Common myeloid progenitor, CD34-positive (primary cell): ENCODE data around the gene GCLM.

Experiments used
- CTCF ChIA-PET: fragments of 350-600 bp; sonication (Branson Sonifier 250); formaldehyde crosslinking; loops from one replicate; lab custom pipeline; 2021; ENCODE audit warnings: antibody characterized with exemption; lab: Charles Lee
- POLR2A ChIA-PET: fragments of 350-600 bp; sonication (Branson Sonifier 250); formaldehyde crosslinking; loops from one replicate; lab custom pipeline; 2021; ENCODE audit warnings: antibody characterized with exemption; lab: Charles Lee
- DNase-seq, 3 donors: peaks; one replicate each; pipeline versions ENCODE4 v3.0.0 to v3.0.0-alpha.2; 2013
- H3K27ac ChIP-seq, 2 experiments: 1 replicate in 1 of 2; 2 replicates in 1 of 2; pipeline ENCODE4 v1.7.0; 2013; ENCODE audit warnings: inconsistent platforms in 2 of 2, low read length in 2 of 2, mild to moderate bottlenecking in 2 of 2, low read depth in 1 of 2, moderate library complexity in 1 of 2; ENCODE audit not compliant: severe bottlenecking in 2 of 2, insufficient read depth in 1 of 2, poor library complexity in 1 of 2
- H3K27me3 ChIP-seq, 5 experiments: replicated peaks in 2 of 5; 1 replicate in 3 of 5; 2 replicates in 2 of 5; pipeline versions ENCODE4 v1.6.1 to v1.7.0; 2013; ENCODE audit warnings: low read length in 4 of 5, mild to moderate bottlenecking in 2 of 5, moderate library complexity in 2 of 5, inconsistent platforms in 1 of 5; ENCODE audit not compliant: insufficient read depth in 5 of 5, control insufficient read depth in 4 of 5
- H3K36me3 ChIP-seq, 4 experiments: 1 replicate in 2 of 4; 2 replicates in 2 of 4; pipeline versions ENCODE4 v1.6.1 to v1.7.0; 2013; ENCODE audit warnings: low read length in 3 of 4, control low read depth in 1 of 4, mild to moderate bottlenecking in 1 of 4; ENCODE audit not compliant: control insufficient read depth in 4 of 4, insufficient read depth in 4 of 4
- H3K4me1 ChIP-seq, 4 experiments: 1 replicate in 3 of 4; 2 replicates in 1 of 4; pipeline versions ENCODE4 v1.6.1 to v1.7.1; 2013; ENCODE audit warnings: low read length in 3 of 4, mild to moderate bottlenecking in 3 of 4, control low read depth in 1 of 4, inconsistent platforms in 1 of 4, moderate library complexity in 1 of 4; ENCODE audit not compliant: control insufficient read depth in 4 of 4, insufficient read depth in 4 of 4; ENCODE audit errors: control extremely low read depth in 1 of 4
- H3K4me3 ChIP-seq, 7 experiments: 1 replicate in 4 of 7; 2 replicates in 3 of 7; pipeline versions ENCODE4 v1.5.1 to v1.7.0; 2013; ENCODE audit warnings: mild to moderate bottlenecking in 7 of 7, low read length in 6 of 7, moderate library complexity in 6 of 7, inconsistent platforms in 2 of 7, low read depth in 2 of 7, control low read depth in 1 of 7; ENCODE audit not compliant: insufficient read depth in 4 of 7, control insufficient read depth in 1 of 7; ENCODE audit errors: extremely low read depth in 1 of 7
- H3K9me3 ChIP-seq, 5 experiments: 1 replicate in 4 of 5; 2 replicates in 1 of 5; pipeline versions ENCODE4 v1.6.1 to v1.7.1; 2013; ENCODE audit warnings: low read length in 4 of 5, mild to moderate bottlenecking in 2 of 5, inconsistent platforms in 1 of 5, low read depth in 1 of 5, moderate library complexity in 1 of 5; ENCODE audit not compliant: control insufficient read depth in 4 of 5, insufficient read depth in 2 of 5; ENCODE audit errors: control extremely low read depth in 1 of 5
- WGBS: methylation state at CpG from one replicate; pipeline ENCODE4 v1.1.5; 2013; ENCODE audit not compliant: insufficient coverage; 5-methylcytosine and 5-hydroxymethylcytosine counted together

GCLM gene

DNA sequence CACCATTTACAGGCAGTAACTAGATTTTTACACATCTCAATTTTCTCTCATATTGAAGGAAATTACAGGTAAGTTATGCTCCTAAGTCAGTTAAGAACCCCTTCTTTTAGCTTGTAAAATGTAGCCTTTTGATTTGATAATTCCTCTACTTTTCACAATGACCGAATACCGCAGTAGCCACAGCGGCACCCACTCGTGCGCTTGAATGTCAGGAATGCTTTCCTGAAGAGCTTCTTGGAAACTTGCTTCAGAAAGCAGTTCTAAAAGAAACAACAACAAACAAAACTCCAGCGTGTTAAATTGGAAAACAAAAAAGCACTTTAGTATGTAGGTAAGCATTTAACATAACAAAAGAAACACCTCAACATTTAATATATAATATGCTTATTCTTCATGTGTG is 20.3 kb downstream of the GCLM start:
- Histone ChIP-seq H3K9me3 (no peaks in the 10 kb centered on the region), H3K4me3 (no peak overlapping the region), H3K36me3 (peaks cover 2 to 10% (median 6%) of the 10 kb centered on the region in 4 experiments), H3K27me3 (no peaks in the 10 kb centered on the region), H3K4me1 (no peaks in the 10 kb centered on the region), H3K27ac (no peak overlapping the region)
- ChIA-PET POLR2A (no interaction called here), CTCF (no interaction called here)
- no peak for DNase-seq
- no CpG with 5 or more reads among the region's 6 CpGs for WGBS

DNA sequence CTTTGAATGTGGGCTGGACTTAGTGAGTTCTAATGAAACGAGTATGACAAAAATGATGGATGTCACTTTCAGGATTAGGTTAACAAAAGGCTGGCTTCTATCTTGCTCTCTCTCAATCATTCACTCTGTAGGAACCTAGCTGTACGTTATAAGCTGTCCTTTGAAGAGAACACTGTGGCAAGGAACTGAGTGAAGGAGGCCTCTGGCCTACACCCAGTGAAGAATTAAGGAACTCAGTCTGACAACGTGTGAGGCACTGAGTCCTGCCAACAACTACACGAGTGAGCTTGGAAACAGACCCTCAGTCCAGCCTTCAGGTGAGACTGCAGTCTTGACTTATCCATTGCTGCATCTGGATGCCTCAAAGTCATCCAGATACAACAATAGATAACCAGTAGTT is 27.0 kb downstream of the GCLM start:
- Histone ChIP-seq H3K4me1 (peaks cover 4 to 22% (median 13%) of the 10 kb centered on the region in 4 experiments), H3K36me3 (peaks cover 0 to 5% (median 3%) of the 10 kb centered on the region in 4 experiments), H3K4me3 (no peak overlapping the region), H3K27ac (no peak overlapping the region), H3K9me3 (no peaks in the 10 kb centered on the region), H3K27me3 (no peaks in the 10 kb centered on the region)
- CTCF ChIA-PET, result interaction anchor here (0.6 to 2.4 kb wide), 3 partner anchors 11 to 68 kb away, joined by 4 to 5 read pairs (median 4); partner anchors contain the start of gene GCLM
- DNase-seq, result no peak
- WGBS, result 85% methylated on average over 4 of the region's 4 CpGs
- POLR2A ChIA-PET, result no interaction called here

DNA sequence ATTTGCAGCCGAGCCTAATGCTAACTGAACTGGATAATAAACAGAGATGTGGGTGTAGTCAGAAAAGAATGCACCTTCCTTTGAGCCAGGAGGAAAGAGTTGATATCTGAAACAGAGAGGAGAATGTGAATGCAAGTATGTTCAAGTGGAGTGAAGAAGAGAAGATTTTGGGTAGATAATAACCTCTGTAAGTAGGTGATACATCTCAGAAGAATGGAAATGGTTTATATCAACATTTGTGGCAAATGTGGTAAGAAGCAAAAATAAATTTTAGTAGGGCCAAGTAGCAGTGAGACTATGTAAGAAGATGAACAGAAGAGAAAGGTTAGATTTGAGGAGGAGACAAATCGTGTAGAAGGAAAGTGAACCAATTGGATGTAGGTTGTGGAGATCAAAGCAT is 28.5 kb downstream of the GCLM start:
- H3K27me3 ChIP-seq, result no peaks in the 10 kb centered on the region
- peaks cover 10 to 34% (median 20%) of the 10 kb centered on the region in 4 experiments for H3K4me1 ChIP-seq
- DNase-seq, result no peak
- H3K36me3 ChIP-seq, result peaks cover 6 to 19% (median 13%) of the 10 kb centered on the region in 4 experiments
- no peak overlapping the region for H3K27ac ChIP-seq
- H3K9me3 ChIP-seq, result no peaks in the 10 kb centered on the region
- ChIA-PET CTCF (no interaction called here), POLR2A (no interaction called here)
- H3K4me3 ChIP-seq, result no peak overlapping the region
- 93% methylated on average over 1 of the region's 2 CpGs for WGBS

DNA sequence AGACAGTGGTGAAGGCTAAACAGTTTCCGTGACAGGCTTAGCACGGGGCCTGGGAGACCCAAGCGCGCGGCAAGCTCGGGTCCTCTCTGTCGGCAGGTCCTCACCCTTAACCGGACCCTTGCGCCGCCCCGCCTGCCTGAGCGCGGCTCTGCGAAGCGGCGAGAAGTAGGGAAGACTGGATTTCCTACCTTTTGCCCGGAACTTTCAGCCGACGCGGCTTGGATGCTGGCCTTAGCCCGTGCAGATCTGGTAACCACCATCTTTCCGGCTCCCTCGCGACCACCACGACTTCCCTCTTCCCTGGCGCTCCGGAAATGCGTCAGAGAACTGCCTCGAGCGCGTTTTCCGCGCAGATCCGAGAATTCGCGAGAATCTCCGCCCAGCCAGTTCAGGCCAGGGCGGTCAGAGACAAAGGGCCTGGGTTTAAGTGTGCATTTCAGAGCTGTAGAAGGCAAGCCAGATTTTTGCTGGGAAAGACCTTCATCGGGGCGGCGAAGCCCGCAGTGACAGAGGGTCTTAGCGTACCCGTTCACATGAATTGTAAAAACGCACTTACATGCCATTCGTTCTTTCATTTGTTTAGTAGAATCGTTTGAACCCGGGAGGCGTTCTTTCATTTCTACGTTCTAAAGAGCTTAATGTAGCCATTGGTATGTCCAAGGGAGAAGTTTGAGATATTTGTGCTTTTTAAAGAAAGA is 30.2 kb downstream of the GCLM start, which contains the start of gene DNTTIP2:
TSS of gene DNTTIP2 (minus strand) at position 318 of the 698 bp plus-strand sequence. CDS start at position 260, 58 bp downstream.
- Histone ChIP-seq H3K4me3 (peak within 1 kb of the TSS; percentile 91 to 99 (median 95)), H3K27ac (peak within 1 kb of the TSS; percentile 98 to 99), H3K4me1 (peaks cover 10 to 34% (median 20%) of the 10 kb centered on the region in 4 experiments), H3K27me3 (no peaks in the 10 kb centered on the region), H3K36me3 (peaks cover 6 to 35% (median 23%) of the 10 kb centered on the region in 4 experiments), H3K9me3 (no peaks in the 10 kb centered on the region)
- DNase-seq, result peak; percentile 95 to 96 (median 96)
- ChIA-PET POLR2A (interaction anchor here (0.5 to 1.3 kb wide), 4 partner anchors 26 to 512 kb away, joined by 3 to 6 read pairs (median 3); partner anchors contain the start of gene GCLM), CTCF (interaction anchor here (1.0 to 1.7 kb wide), 7 partner anchors 9 to 250 kb away, joined by 3 to 5 read pairs (median 3); partner anchors contain the start of gene GCLM)
- 0% methylated on average over 44 of the region's 50 CpGs for WGBS

DNA sequence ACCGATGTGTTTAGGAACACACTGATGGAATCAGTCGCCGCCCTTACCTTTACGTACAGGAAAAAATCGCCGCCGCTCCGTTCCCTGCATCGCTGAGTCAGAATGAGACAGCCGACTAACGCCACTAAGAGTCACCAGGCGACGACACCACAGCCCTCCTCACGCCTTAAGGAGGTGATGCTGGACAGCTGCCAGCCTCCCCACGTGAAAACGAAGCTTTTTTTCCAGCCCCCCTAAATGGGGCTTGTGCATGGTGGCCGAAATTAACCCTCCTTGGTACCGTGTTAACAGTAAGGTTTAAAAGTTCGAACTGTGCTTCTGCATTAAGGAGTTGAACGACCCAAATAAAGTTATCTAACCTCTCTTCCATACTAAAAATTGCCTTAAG is 30.7 kb downstream of the GCLM start:
- Histone ChIP-seq H3K27ac (peak overlapping the region; percentile 98 to 99), H3K4me3 (peak overlapping the region; percentile 91 to 99 (median 95)), H3K27me3 (no peaks in the 10 kb centered on the region), H3K36me3 (peaks cover 6 to 40% (median 25%) of the 10 kb centered on the region in 4 experiments), H3K9me3 (no peaks in the 10 kb centered on the region), H3K4me1 (peaks cover 10 to 34% (median 20%) of the 10 kb centered on the region in 4 experiments)
- DNase-seq, result peak; percentile 87 to 91 (median 90)
- 0% methylated on average over 17 of the region's 20 CpGs for WGBS
- POLR2A ChIA-PET, result interaction anchor here (0.5 to 1.3 kb wide), 4 partner anchors 9 to 31 kb away, joined by 3 to 6 read pairs (median 4); partner anchors contain the start of gene GCLM
- CTCF ChIA-PET, result interaction anchor here (1.2 to 1.7 kb wide), 4 partner anchors 9 to 35 kb away, joined by 3 to 5 read pairs (median 4); partner anchors contain the start of gene GCLM

DNA sequence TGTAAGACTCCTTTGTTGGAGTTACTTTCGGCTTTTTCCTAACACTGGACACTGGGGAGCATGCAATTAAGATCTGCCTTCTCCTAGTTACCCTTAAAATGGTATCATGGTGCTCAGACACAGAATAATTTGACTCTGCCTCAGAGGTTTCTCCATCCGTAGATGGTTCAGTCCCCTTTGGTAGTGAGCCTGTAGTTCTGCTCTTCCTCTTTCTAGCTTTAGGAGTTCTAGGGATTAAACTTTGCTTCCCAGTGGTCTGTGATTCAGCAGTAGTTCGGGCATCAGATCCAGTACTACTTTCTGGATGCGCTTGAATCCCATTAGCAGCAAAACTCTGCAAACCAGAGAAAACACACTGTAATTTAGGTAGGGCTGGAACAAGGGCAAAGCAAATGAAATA is 31.7 kb downstream of the GCLM start:
- Histone ChIP-seq H3K27me3 (no peaks in the 10 kb centered on the region), H3K9me3 (no peaks in the 10 kb centered on the region), H3K36me3 (peaks cover 9 to 47% (median 31%) of the 10 kb centered on the region in 4 experiments), H3K4me1 (peaks cover 10 to 34% (median 20%) of the 10 kb centered on the region in 4 experiments), H3K27ac (peak overlapping the region; percentile 98 to 99), H3K4me3 (peak overlapping the region in 4 of 7 experiments; percentile 93 to 99 (median 97))
- ChIA-PET POLR2A (interaction anchor here (1.3 kb wide), 1 partner anchor 30 kb away, joined by 3 read pairs; no protein-coding TSS in a partner anchor), CTCF (interaction anchor here (1.3 to 1.6 kb wide), 2 partner anchors 32 to 64 kb away, joined by 3 to 8 read pairs; partner anchors contain the start of gene GCLM)
- WGBS, result 97% methylated on average over 3 of the region's 4 CpGs
- DNase-seq, result no peak
